Stomach smooth muscle (tissue), 2 donors: ENCODE measurements around the gene PLXDC1.
"Not testable (repeated sequence)": the region's sequence is repeated elsewhere in the genome, so short reads cannot be mapped to it uniquely, and the experiment has no call there.

ENCODE experiments used
- H3K27ac ChIP-seq: one replicate; pipeline ENCODE4 v1.7.0; 2013; ENCODE audit warnings: mild to moderate bottlenecking, low read length, inconsistent platforms
- H3K27me3 ChIP-seq, 2 donors: one replicate each; pipeline ENCODE4 v1.7.0; 2013; ENCODE audit warnings: low read length in 2 of 2; ENCODE audit not compliant: insufficient read depth in 2 of 2, control insufficient read depth in 1 of 2
- H3K36me3 ChIP-seq, 2 donors: one replicate each; pipeline ENCODE4 v1.7.0; 2013; ENCODE audit warnings: low read length in 2 of 2; ENCODE audit not compliant: control insufficient read depth in 2 of 2, insufficient read depth in 2 of 2
- H3K4me1 ChIP-seq: one replicate; pipeline ENCODE4 v1.7.0; 2013; ENCODE audit warnings: low read length; ENCODE audit not compliant: control insufficient read depth, insufficient read depth
- H3K4me3 ChIP-seq, 2 donors: one replicate each; pipeline ENCODE4 v1.7.0; 2013; ENCODE audit warnings: low read length in 2 of 2
- H3K9ac ChIP-seq, 2 donors: one replicate each; pipeline ENCODE4 v1.7.0; 2013; ENCODE audit warnings: low read length in 2 of 2, mild to moderate bottlenecking in 1 of 2
- H3K9me3 ChIP-seq, 2 donors: one replicate each; pipeline ENCODE4 v1.7.0; 2013; ENCODE audit warnings: low read length in 2 of 2; ENCODE audit not compliant: control insufficient read depth in 2 of 2
- donor health status: healthy.
- donor health status: Pancreatic carcinoma.

The PLXDC1 gene

DNA sequence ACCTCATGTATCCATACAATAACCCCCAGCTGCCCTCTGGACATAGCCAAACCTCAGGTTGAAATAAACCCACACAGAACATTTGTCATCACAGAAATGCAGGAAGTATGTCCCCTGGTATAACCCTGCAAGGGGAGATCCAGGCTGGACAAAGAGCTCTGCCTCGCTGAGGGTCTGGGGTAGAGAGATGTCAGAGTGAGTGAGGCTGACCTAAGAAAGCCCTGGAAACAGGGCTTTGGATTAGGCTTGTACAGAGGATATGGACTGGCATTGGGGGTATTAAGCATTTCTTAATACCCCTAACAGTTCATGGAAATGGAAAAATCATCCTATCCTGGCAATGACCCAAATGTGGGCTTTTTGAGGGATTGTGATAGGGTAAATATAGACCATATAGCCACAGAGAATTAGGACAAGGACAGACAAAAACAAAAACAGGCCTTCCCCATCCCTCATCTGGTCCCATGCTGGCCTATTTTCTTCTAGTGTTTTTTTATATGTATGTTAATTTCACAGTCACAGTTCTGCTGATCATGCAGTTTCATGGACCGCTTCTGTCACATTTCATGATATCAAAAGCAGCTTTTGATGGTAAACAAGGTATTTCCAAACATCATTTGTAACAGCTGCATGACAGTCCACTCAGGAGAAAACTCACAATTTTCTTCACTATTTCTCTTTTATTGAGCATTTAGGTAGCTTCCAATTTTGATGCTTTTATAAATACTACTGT lies 26.1 kb downstream of the PLXDC1 start:
- H3K4me1 ChIP-seq: no peaks in the 10 kb centered on the region
- no peak overlapping the region for H3K9ac ChIP-seq
- H3K9me3 ChIP-seq: no peaks in the 10 kb centered on the region
- H3K4me3 ChIP-seq: no peak overlapping the region
- H3K27me3 ChIP-seq: no peaks in the 10 kb centered on the region
- no peaks in the 10 kb centered on the region for H3K36me3 ChIP-seq
- no peak overlapping the region for H3K27ac ChIP-seq

- no peaks in the 10 kb centered on the region for H3K4me1 ChIP-seq
- no peak overlapping the region for H3K4me3 ChIP-seq
- no peaks in the 10 kb centered on the region for H3K27me3 ChIP-seq
- H3K27ac ChIP-seq: no peak overlapping the region
- H3K9ac ChIP-seq: no peak overlapping the region
- H3K36me3 ChIP-seq: no peaks in the 10 kb centered on the region
- no peaks in the 10 kb centered on the region for H3K9me3 ChIP-seq
These were observed 27.8 kb downstream of the PLXDC1 start for GRCh38 chr17:39123627-39124026.

DNA sequence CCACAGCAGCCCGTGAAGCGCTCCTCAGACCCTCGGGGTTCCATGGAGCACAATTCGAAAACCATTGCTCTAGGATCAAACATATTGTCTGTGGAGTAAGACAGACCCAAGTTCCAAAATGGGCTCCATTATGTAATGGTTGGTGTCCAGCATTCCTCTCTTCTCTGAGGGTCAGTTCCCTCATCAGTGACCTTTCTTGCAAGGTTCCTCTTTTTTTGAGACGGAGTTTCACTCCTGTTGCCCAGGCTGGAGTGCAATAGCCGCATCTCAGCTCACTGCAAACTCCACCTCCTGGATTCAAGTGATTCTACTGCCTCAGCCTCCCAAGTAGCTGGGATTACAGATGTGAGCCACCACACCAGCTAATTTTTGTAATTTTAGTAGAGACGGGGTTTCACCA lies 28.4 kb downstream of the PLXDC1 start:
- no peaks in the 10 kb centered on the region for H3K27me3 ChIP-seq
- H3K4me3 ChIP-seq: no peak overlapping the region
- H3K9ac ChIP-seq: no peak overlapping the region
- no peaks in the 10 kb centered on the region for H3K9me3 ChIP-seq
- no peaks in the 10 kb centered on the region for H3K4me1 ChIP-seq
- H3K27ac ChIP-seq: no peak overlapping the region
- no peaks in the 10 kb centered on the region for H3K36me3 ChIP-seq

DNA sequence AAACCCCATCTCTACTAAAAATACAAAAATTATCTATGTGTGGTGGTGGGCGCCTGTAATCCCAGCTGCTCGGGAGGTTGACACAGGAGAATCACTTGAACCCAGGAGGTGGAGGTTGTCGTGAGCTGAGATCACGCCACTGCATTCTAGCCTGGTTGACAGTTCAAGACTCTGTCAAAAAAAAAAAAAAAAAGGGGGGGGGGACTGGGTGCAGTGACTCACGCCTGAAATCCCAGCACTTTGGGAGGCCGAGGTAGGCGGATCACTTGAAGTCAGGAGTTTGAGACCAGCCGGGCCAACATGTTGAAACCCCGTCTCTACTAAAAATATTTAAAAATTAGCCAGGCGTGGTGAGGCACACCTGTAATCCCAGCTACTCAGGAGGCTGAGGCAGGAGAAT lies 29.5 kb downstream of the PLXDC1 start:
- not testable (repeated sequence) for H3K9ac ChIP-seq, H3K36me3 ChIP-seq, H3K9me3 ChIP-seq, H3K4me3 ChIP-seq, H3K4me1 ChIP-seq, H3K27me3 ChIP-seq, H3K27ac ChIP-seq

DNA sequence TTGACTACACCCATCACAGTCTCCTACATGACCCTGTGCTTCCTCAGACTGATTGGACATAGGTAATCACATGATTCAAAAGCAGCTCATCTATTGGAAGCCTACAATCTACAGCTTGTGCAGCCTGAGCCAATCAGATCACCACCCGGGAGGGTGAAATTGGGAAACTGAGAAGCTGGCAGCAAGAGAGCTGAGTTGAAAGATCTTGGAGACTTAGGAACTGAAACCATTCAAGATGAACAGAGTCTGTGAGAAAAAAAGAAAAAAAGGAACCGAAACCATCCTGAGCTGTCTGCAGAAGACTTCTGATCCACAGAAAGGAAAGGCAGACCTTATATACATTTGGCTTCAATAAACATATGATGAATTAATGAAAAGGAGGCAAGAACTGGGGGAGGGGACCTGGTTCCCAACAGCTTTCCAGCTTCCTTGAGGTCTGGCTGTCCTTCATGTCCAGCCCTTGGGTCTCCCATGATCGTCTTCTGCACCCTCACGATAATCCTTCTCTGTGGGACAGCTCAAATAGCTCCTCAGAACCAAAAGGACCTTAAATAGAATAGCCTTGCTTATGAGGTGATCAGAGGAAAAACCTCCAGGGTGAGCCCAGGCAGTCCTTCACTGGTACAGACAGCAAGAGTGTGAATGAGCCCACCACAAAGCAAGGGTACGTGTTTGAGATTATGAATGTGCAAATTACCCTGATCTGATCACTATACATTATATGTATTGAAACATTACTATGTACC lies 32.6 kb downstream of the PLXDC1 start:
- no peak overlapping the region for H3K4me3 ChIP-seq
- H3K4me1 ChIP-seq: peaks cover 15% of the 10 kb centered on the region
- no peak overlapping the region for H3K9ac ChIP-seq
- H3K27ac ChIP-seq: no peak overlapping the region
- H3K27me3 ChIP-seq: peaks cover 0 to 2% of the 10 kb centered on the region in 2 donors
- H3K9me3 ChIP-seq: no peaks in the 10 kb centered on the region
- no peaks in the 10 kb centered on the region for H3K36me3 ChIP-seq

DNA sequence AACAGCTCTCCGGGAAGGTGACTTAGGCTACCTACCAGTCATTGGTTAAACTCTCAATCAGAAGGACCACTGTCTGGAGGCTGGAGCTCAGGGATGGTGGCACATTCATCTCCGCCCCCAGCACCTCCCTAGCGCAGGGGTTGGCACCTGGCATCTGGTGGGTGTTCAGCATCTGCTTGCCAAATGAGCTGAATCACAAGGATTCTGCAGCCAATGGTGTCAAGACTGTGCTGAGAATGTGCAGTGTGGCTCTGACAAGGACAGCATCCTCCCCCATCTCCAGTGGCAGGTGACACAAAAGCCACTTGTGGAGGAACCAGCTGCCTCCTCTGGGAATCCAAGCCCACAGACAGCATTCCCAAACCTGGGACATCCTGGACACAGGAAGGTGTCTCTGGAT lies 35.2 kb downstream of the PLXDC1 start:
- Histone ChIP-seq H3K9me3 (no peaks in the 10 kb centered on the region), H3K36me3 (no peaks in the 10 kb centered on the region), H3K27me3 (peaks cover 0 to 2% of the 10 kb centered on the region in 2 donors), H3K27ac (no peak overlapping the region), H3K4me1 (peaks cover 15% of the 10 kb centered on the region), H3K9ac (no peak overlapping the region), H3K4me3 (no peak overlapping the region)

GRCh38 chr17:39115135-39115534 lies 36.3 kb downstream of the PLXDC1 start:
- peak overlapping the region; percentile 24 for H3K27ac ChIP-seq
- H3K36me3 ChIP-seq: no peaks in the 10 kb centered on the region
- H3K9ac ChIP-seq: peak overlapping the region; percentile 26 to 58
- no peaks in the 10 kb centered on the region for H3K9me3 ChIP-seq
- H3K27me3 ChIP-seq: peaks cover 0 to 2% of the 10 kb centered on the region in 2 donors
- peak overlapping the region; percentile 55 to 58 for H3K4me3 ChIP-seq
- peaks cover 22% of the 10 kb centered on the region for H3K4me1 ChIP-seq

DNA sequence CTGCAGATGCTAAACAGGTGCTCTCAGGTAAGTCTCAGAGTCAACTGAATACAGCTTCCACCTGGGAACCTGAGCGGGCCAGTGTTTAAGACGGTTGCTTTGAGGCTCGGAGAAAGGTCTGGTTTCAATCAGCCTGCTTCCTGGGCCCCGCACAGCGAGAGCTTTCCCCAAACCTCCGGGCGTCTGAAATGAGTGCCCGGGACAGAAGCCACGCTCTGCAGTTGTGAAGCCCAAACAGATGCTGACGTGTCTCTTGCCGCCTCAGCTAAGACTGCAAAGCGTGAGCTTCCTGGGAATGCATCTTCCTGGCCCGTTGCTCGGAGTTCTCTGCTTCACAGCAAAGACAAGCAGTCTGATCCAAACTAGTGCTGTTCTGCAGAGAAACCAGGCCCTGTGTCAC lies 36.7 kb downstream of the PLXDC1 start:
- Histone ChIP-seq H3K27ac (peak overlapping the region; percentile 24), H3K36me3 (no peaks in the 10 kb centered on the region), H3K9me3 (no peaks in the 10 kb centered on the region), H3K27me3 (peaks cover 0 to 2% of the 10 kb centered on the region in 2 donors), H3K4me1 (peaks cover 23% of the 10 kb centered on the region), H3K9ac (peak overlapping the region; percentile 26 to 58), H3K4me3 (peak overlapping the region; percentile 55 to 58)

- Histone ChIP-seq H3K4me3 (no peak overlapping the region), H3K4me1 (peaks cover 23% of the 10 kb centered on the region), H3K9me3 (no peaks in the 10 kb centered on the region), H3K36me3 (no peaks in the 10 kb centered on the region), H3K27me3 (peaks cover 0 to 2% of the 10 kb centered on the region in 2 donors), H3K9ac (no peak overlapping the region), H3K27ac (no peak overlapping the region)
These were observed 37.6 kb downstream of the PLXDC1 start for GRCh38 chr17:39113871-39114270.

DNA sequence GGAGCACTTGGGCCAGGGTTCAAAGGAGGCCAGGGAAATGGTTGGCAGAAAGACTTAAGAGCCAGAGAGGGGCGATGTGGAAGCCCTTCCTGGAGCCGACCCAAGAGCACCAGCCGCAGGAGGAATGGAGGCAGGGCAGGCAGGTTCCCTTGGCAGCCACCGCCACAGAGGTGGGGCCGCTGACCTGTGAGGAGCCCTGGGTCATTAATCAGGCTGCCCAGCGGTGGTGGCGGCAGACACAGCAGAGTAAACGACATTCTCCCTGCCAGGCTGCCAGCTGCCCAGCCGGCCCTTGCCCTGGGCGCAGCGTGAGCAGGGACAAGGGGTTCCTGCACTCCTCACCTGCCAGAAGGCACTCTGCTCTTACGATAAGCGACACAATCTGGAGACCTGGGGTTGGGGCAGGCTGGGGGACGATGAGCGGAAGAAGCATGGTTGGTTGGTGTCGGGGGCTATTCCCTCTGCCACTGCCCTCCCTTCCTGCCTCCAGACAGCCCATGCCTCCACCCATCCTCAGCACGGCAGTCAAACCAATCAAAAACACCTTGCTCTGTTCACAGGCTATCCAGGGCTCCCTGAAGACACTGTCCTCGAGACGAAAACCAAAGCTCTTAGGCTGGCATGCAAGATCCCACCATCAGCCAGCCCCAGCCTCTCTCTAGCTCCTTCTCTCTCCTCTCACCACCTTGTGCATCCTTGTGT lies 40.9 kb downstream of the PLXDC1 start:
- H3K36me3 ChIP-seq: no peaks in the 10 kb centered on the region
- peaks cover 0 to 2% of the 10 kb centered on the region in 2 donors for H3K27me3 ChIP-seq
- no peak overlapping the region for H3K27ac ChIP-seq
- no peaks in the 10 kb centered on the region for H3K9me3 ChIP-seq
- no peak overlapping the region for H3K4me3 ChIP-seq
- H3K4me1 ChIP-seq: peaks cover 23% of the 10 kb centered on the region
- H3K9ac ChIP-seq: no peak overlapping the region
